Loucy (cell line): Measurements from ENCODE around the gene RPL26.

Source experiments
- H2AFZ ChIP-seq: fragments of 200-600 bp; sonication (generic); 2 replicates; pipeline ENCODE4 v1.6.0; 2016; ENCODE audit warnings: antibody characterized with exemption, mild to moderate bottlenecking, low read length, moderate library complexity
- H3F3A ChIP-seq: fragments of 200-600 bp; 2 replicates; pipeline ENCODE4 v1.6.0; 2016; ENCODE audit warnings: antibody characterized with exemption, low read depth, mild to moderate bottlenecking
- H3K27me3 ChIP-seq: fragments of 200-600 bp; sonication (generic); 2 replicates; pipeline ENCODE4 v1.6.1; 2014; ENCODE audit warnings: low read length, mild to moderate bottlenecking; ENCODE audit not compliant: insufficient read depth, poor library complexity, severe bottlenecking
- H3K36me3 ChIP-seq: fragments of 200-600 bp; sonication (generic); 2 replicates; pipeline ENCODE4 v1.6.1; 2016; ENCODE audit warnings: low read length; ENCODE audit not compliant: insufficient read depth
- H3K4me1 ChIP-seq: fragments of 200-600 bp; sonication (generic); 2 replicates; pipeline ENCODE4 v1.5.1; 2014; ENCODE audit warnings: low read length, mild to moderate bottlenecking; ENCODE audit not compliant: insufficient read depth, poor library complexity, severe bottlenecking
- H3K4me2 ChIP-seq: fragments of 200-600 bp; sonication (generic); 2 replicates; pipeline ENCODE4 v1.6.0; 2014; ENCODE audit warnings: antibody characterized with exemption, low read length, low read depth, mild to moderate bottlenecking; ENCODE audit not compliant: poor library complexity, severe bottlenecking
- H3K4me3 ChIP-seq: fragments of 200-600 bp; sonication (generic); 2 replicates; pipeline ENCODE4 v1.5.1; 2014; ENCODE audit warnings: low read length, mild to moderate bottlenecking, mixed read lengths; ENCODE audit not compliant: poor library complexity, severe bottlenecking
- H3K79me2 ChIP-seq: fragments of 200-600 bp; sonication (generic); 2 replicates; pipeline ENCODE4 v1.6.1; 2014; ENCODE audit warnings: low read length; ENCODE audit not compliant: insufficient read depth
- H3K9ac ChIP-seq: fragments of 200-600 bp; sonication (generic); 2 replicates; pipeline ENCODE4 v1.6.0; 2014; ENCODE audit warnings: mild to moderate bottlenecking, low read depth, low read length, moderate library complexity; ENCODE audit not compliant: poor library complexity, severe bottlenecking
- H3K9me2 ChIP-seq: fragments of 200-600 bp; sonication (generic); replicated peaks from 2 replicates; pipeline ENCODE4 v1.6.1; 2016; ENCODE audit warnings: low read depth, low read length, mixed read lengths
- H3K9me3 ChIP-seq: fragments of 200-600 bp; sonication (generic); 2 replicates; pipeline ENCODE4 v1.6.1; 2014; ENCODE audit warnings: mild to moderate bottlenecking, antibody characterized with exemption, low read length, low read depth; ENCODE audit not compliant: insufficient read depth
- H4K20me1 ChIP-seq: fragments of 200-600 bp; sonication (generic); 2 replicates; pipeline ENCODE4 v1.6.0; 2014; ENCODE audit warnings: antibody characterized with exemption, low read length, mild to moderate bottlenecking; ENCODE audit not compliant: insufficient read depth, poor library complexity, severe bottlenecking
- EZH2phosphoT487 ChIP-seq: fragments of 200-600 bp; IDR thresholded peaks from 2 replicates; pipeline ENCODE4 v1.6.1; 2018; ENCODE audit warnings: antibody characterized with exemption, mild to moderate bottlenecking, moderate library complexity, borderline replicate concordance
- TF ChIP-seq, protein P1 (sequence below): fragments of 200-600 bp; sonication (generic); conservative IDR thresholded peaks from 2 replicates; pipeline ENCODE4 v1.5.1; 2014; ENCODE audit warnings: mild to moderate bottlenecking, antibody characterized with exemption, low read length

RPL26 gene

DNA sequence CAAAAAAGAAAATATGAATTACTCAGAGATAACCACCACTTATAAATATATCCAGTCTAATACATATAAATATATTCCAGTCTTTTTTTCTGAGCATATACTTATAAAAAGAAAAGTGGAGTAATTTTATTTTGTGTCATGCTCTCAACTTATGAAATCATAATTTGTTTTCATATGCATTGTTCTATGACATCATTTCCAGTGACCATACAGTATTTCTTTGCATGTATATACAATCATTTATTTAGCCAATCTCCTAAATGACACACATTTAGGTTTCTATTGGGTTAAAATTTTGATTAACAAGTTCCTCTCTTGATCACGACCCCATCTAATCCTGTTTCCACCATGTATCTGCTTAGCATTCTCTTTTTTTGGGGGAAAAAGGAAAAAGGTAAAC is 36.3 kb upstream of the RPL26 start:
- no peaks in the 10 kb centered on the region for H3K4me1 ChIP-seq
- H4K20me1 ChIP-seq: no peaks in the 10 kb centered on the region
- no peaks in the 10 kb centered on the region for H3K79me2 ChIP-seq
- TF ChIP-seq, protein P1, sequence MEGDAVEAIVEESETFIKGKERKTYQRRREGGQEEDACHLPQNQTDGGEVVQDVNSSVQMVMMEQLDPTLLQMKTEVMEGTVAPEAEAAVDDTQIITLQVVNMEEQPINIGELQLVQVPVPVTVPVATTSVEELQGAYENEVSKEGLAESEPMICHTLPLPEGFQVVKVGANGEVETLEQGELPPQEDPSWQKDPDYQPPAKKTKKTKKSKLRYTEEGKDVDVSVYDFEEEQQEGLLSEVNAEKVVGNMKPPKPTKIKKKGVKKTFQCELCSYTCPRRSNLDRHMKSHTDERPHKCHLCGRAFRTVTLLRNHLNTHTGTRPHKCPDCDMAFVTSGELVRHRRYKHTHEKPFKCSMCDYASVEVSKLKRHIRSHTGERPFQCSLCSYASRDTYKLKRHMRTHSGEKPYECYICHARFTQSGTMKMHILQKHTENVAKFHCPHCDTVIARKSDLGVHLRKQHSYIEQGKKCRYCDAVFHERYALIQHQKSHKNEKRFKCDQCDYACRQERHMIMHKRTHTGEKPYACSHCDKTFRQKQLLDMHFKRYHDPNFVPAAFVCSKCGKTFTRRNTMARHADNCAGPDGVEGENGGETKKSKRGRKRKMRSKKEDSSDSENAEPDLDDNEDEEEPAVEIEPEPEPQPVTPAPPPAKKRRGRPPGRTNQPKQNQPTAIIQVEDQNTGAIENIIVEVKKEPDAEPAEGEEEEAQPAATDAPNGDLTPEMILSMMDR: no peak
- TF ChIP-seq EZH2phosphoT487: no peak
- H3K9me2 ChIP-seq: no peaks in the 10 kb centered on the region
- no peak overlapping the region for H2AFZ ChIP-seq
- H3F3A ChIP-seq: no peaks in the 10 kb centered on the region
- H3K4me2 ChIP-seq: no peak overlapping the region
- no peaks in the 10 kb centered on the region for H3K36me3 ChIP-seq
- H3K27me3 ChIP-seq: no peaks in the 10 kb centered on the region
- H3K4me3 ChIP-seq: no peak overlapping the region
- H3K9me3 ChIP-seq: no peaks in the 10 kb centered on the region
- H3K9ac ChIP-seq: no peak overlapping the region

DNA sequence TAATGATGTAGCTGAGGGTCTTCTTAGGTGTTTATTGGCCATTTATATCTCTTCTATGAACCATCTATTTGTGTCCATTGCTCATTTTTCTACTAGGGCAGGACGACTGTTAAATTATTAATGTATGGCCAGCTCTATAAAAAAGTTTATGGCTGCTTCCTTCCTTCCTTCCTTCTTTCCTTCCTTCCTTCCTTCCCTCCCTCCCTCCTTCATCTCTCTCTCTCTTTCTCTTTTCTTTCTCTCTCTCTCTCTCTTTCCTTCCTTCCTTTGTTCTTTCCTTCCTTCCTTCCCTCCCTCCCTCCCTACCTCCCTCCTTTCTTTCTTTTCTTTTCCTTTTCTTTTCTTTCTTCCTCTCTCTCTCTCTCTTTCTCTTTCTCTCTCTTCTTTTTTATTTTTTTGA is 35.5 kb upstream of the RPL26 start:
- Histone ChIP-seq H3K9ac (no peak overlapping the region), H3F3A (no peaks in the 10 kb centered on the region), H3K9me3 (no peaks in the 10 kb centered on the region), H3K4me3 (no peak overlapping the region), H3K27me3 (no peaks in the 10 kb centered on the region), H3K4me2 (no peak overlapping the region), H3K79me2 (no peaks in the 10 kb centered on the region), H3K36me3 (no peaks in the 10 kb centered on the region), H2AFZ (no peak overlapping the region), H3K9me2 (no peaks in the 10 kb centered on the region), H4K20me1 (no peaks in the 10 kb centered on the region), H3K4me1 (peaks cover 5% of the 10 kb centered on the region)
- TF ChIP-seq, protein P1: no peak
- TF ChIP-seq EZH2phosphoT487: no peak

DNA sequence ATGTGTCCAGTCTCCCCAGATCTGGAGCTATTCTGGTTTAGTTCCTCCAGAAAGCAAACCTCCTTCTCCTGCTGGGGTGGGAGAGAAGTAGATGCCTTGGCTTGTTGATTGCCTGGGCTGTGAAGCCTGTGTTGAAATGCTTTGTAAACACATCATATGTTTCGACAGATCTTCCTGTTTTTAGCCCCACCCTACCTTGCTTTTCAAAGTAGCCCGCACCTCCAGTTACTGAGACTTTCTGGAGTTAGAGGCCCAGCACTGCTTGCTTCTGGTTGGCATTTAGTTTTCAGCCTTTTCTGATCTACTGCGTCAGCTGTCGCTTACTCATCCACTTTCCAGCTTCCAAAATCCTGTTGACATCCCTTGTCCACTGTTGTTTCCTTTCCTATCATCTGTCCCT is 34.8 kb upstream of the RPL26 start:
- Histone ChIP-seq H2AFZ (no peak overlapping the region), H3K9ac (no peak overlapping the region), H3K79me2 (no peaks in the 10 kb centered on the region), H3F3A (no peaks in the 10 kb centered on the region), H3K9me2 (no peaks in the 10 kb centered on the region), H4K20me1 (no peaks in the 10 kb centered on the region), H3K4me2 (no peak overlapping the region), H3K4me1 (peaks cover 10% of the 10 kb centered on the region), H3K9me3 (no peaks in the 10 kb centered on the region), H3K27me3 (no peaks in the 10 kb centered on the region), H3K36me3 (no peaks in the 10 kb centered on the region), H3K4me3 (no peak overlapping the region)
- TF ChIP-seq, protein P1: no peak
- TF ChIP-seq EZH2phosphoT487: no peak
